SU-DHL-6 (cell line): Measurements from ENCODE around the gene GABBR1.

ENCODE experiments used
- H2AFZ ChIP-seq: fragments of 200-600 bp; sonication (generic); 2 replicates; pipeline ENCODE4 v1.6.1; 2014; ENCODE audit warnings: low read depth, mild to moderate bottlenecking, moderate library complexity, mixed read lengths, antibody characterized with exemption, low read length; ENCODE audit not compliant: severe bottlenecking
- H3F3A ChIP-seq: fragments of 200-600 bp; shearing (Covaris generic); 2 replicates; pipeline ENCODE4 v1.6.0; 2016; ENCODE audit warnings: antibody characterized with exemption, mild to moderate bottlenecking; ENCODE audit not compliant: insufficient read depth
- H3K27ac ChIP-seq: fragments of 200-600 bp; sonication (generic); 2 replicates; pipeline ENCODE4 v1.5.1; 2016; ENCODE audit warnings: low read depth, mild to moderate bottlenecking, low read length, moderate library complexity, mixed read lengths
- H3K27me3 ChIP-seq: fragments of 200-600 bp; sonication (generic), shearing (Covaris generic); 2 replicates; pipeline ENCODE4 v1.6.0; 2014; ENCODE audit warnings: mild to moderate bottlenecking, low read length
- H3K36me3 ChIP-seq: fragments of 200-600 bp; sonication (generic); 2 replicates; pipeline ENCODE4 v1.6.1; 2014; ENCODE audit warnings: mild to moderate bottlenecking, low read length, mixed read lengths
- H3K4me2 ChIP-seq: fragments of 300-600, 200-600 bp; shearing (Covaris generic), sonication (generic); 2 replicates; pipeline ENCODE4 v1.6.0; 2014; ENCODE audit warnings: low read length, low read depth, mild to moderate bottlenecking; ENCODE audit not compliant: poor library complexity, severe bottlenecking
- H3K4me3 ChIP-seq: fragments of 200-600 bp; sonication (generic); 2 replicates; pipeline ENCODE4 v1.5.1; 2014; ENCODE audit warnings: antibody characterized with exemption, low read length, mild to moderate bottlenecking, mixed read lengths; ENCODE audit not compliant: insufficient read depth, poor library complexity, severe bottlenecking
- H3K79me2 ChIP-seq: fragments of 200-600 bp; sonication (generic); 2 replicates; pipeline ENCODE4 v1.6.1; 2014; ENCODE audit warnings: mild to moderate bottlenecking, low read length, moderate library complexity; ENCODE audit not compliant: insufficient read depth
- H3K9ac ChIP-seq: fragments of 200-600 bp; sonication (generic); 2 replicates; pipeline ENCODE4 v1.7.0; 2014; ENCODE audit warnings: mild to moderate bottlenecking, low read length
- H3K9me2 ChIP-seq: fragments of 200-600 bp; sonication (generic); replicated peaks from 2 replicates; pipeline ENCODE4 v1.6.1; 2014; ENCODE audit warnings: low read length; ENCODE audit not compliant: insufficient read depth
- H3K9me3 ChIP-seq: fragments of 200-600 bp; sonication (generic); 2 replicates; pipeline ENCODE4 v1.6.1; 2014; ENCODE audit warnings: low read length, mixed read lengths; ENCODE audit not compliant: insufficient read depth
- H4K20me1 ChIP-seq: fragments of 200-600 bp; sonication (generic); 2 replicates; pipeline ENCODE4 v1.6.1; 2014; ENCODE audit warnings: low read depth, mild to moderate bottlenecking, antibody characterized with exemption, low read length, moderate library complexity, mixed read lengths
- CTCF ChIP-seq: fragments of 200-600 bp; sonication (generic); IDR thresholded peaks from one replicate; pipeline ENCODE4 v1.5.1; 2017; ENCODE audit warnings: antibody characterized with exemption, mild to moderate bottlenecking, low read length, moderate library complexity; ENCODE audit not compliant: insufficient read depth, poor library complexity, severe bottlenecking
- EZH2phosphoT487 ChIP-seq: fragments of 200-600 bp; sonication (generic), shearing (Covaris generic); conservative IDR thresholded peaks from 2 replicates; pipeline ENCODE4 v1.6.1; 2018; ENCODE audit warnings: mild to moderate bottlenecking, antibody characterized with exemption, low read length, moderate library complexity, mixed read lengths

Gene GABBR1

DNA sequence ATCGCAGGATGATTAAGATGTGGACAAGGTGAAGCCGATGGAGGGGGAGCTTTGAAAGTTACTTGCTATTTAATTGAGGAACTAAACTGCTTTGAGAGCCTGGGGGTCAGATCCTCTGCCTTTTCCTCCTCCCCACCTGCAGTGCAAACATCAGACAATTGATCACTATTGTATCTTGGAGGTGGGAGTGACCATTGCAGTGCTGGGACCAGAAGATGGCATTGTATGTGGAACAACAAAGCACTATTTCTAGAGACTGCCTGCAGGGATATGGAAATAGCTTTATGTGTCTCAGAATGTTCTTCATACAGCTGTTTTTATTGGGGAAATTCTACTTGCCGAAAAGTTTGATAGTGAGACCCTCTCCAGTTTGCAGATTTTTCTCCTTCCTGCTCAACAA is 28.1 kb upstream of the GABBR1 start:
- H3K36me3 ChIP-seq, result no peaks in the 10 kb centered on the region
- no peaks in the 10 kb centered on the region for H3F3A ChIP-seq
- TF ChIP-seq CTCF (no peak), EZH2phosphoT487 (no peak)
- H3K27ac ChIP-seq, result no peak overlapping the region
- H2AFZ ChIP-seq, result no peak overlapping the region
- no peak overlapping the region for H3K9ac ChIP-seq
- no peaks in the 10 kb centered on the region for H3K9me3 ChIP-seq
- no peaks in the 10 kb centered on the region for H4K20me1 ChIP-seq
- H3K27me3 ChIP-seq, result no peaks in the 10 kb centered on the region
- H3K4me2 ChIP-seq, result no peak overlapping the region
- no peaks in the 10 kb centered on the region for H3K79me2 ChIP-seq
- no peak overlapping the region for H3K4me3 ChIP-seq
- no peaks in the 10 kb centered on the region for H3K9me2 ChIP-seq

- Histone ChIP-seq H3K4me3 (no peak within 1 kb of the TSS), H2AFZ (no peak within 1 kb of the TSS), H3K27ac (no peak within 1 kb of the TSS), H3K27me3 (no peaks in the 10 kb centered on the region), H3K4me2 (no peak within 1 kb of the TSS), H3K79me2 (no peaks in the 10 kb centered on the region), H3K9ac (no peak within 1 kb of the TSS), H3K36me3 (no peaks in the 10 kb centered on the region), H4K20me1 (no peaks in the 10 kb centered on the region), H3K9me3 (no peaks in the 10 kb centered on the region), H3K9me2 (no peaks in the 10 kb centered on the region), H3F3A (no peaks in the 10 kb centered on the region)
- TF ChIP-seq CTCF (no peak), EZH2phosphoT487 (no peak)
These were observed 23.8 kb upstream of the GABBR1 start, which contains the start of gene MOG for GRCh38 chr6:29656798-29657197. TSS of gene MOG (plus strand) at chr6:29657092. CDS start at chr6:29657210, 118 bp downstream.

DNA sequence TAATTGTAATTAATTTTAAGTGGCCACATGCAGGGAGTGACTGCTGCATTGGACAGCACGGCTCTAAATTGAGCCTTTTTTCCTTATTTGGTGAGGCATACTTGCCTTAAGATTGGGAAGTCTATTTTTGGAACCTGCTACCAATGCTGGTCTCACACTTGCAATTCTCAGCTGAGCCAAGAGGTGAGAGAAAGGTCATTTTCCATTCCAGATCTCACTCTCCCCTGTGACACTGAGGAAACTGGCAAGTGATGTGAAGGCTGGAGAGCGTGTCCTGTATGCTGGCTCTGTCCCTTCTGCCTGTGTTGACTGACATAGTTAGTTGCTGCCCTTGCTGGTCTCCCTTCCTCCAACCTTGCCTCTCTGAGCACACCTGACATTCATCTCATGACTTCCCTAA is 23.2 kb upstream of the GABBR1 start:
- Histone ChIP-seq H4K20me1 (no peaks in the 10 kb centered on the region), H3K9me3 (no peaks in the 10 kb centered on the region), H3K9me2 (no peaks in the 10 kb centered on the region), H3F3A (peaks cover 3% of the 10 kb centered on the region; the same call in 1 of the 2 replicates), H2AFZ (no peak overlapping the region), H3K4me3 (no peak overlapping the region), H3K27me3 (no peaks in the 10 kb centered on the region), H3K9ac (no peak overlapping the region), H3K27ac (no peak overlapping the region), H3K36me3 (no peaks in the 10 kb centered on the region), H3K4me2 (no peak overlapping the region), H3K79me2 (no peaks in the 10 kb centered on the region)
- no peak for TF ChIP-seq EZH2phosphoT487
- no peak for TF ChIP-seq CTCF
